ENCODE measurements around the gene OARD1. TPM values are rescaled to one million over a fixed set of nuclear protein-coding genes. Genes with fewer than 3 reads are reported as not detected.

The OARD1 gene
- total RNA-seq, 1 experiment from 2014 or later, result 33.7 TPM

DNA sequence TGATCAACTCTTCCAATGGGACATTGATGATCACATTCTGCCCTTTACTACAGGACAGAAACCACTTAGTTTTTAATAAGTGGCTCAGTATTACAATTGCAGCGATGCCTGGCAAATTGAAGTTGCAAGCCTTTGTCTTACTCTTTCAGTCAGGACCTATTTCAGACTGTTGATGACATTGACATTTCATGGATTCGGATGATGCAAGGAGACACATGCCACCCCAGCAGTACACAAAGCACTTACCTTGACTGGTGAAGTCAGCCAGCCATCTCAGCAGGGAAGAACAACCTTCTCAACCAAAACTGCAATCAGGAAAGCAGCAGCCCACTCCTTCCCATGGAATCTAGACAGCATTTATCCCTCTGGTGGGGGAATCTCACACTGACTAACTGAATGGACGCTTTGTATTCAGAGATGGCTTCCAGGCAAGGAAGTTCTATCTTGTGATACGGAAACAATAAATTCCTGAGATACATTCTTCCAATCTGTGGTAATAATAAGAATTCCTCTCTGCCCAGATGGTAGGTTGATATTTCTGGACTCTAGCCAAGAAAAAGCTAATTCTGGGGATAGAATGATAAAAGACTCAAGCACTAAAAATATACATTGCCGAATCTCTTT lies 25.4 kb upstream of the OARD1 start:
- ChIA-PET POLR2A (no interaction called here), CTCF (no interaction called here)
- no peak overlapping the region for H3K27ac Mint-ChIP-seq
- DNase-seq (ENCODE audit: low spot score), result no peak
- peaks cover 6% of the 10 kb centered on the region; the same call in 1 of the 2 replicates for H3K27me3 Mint-ChIP-seq (ENCODE audit: low read depth)
- H3K36me3 Mint-ChIP-seq, result peaks cover 73% of the 10 kb centered on the region
- no peak for ATAC-seq
- H3K4me3 Mint-ChIP-seq, result no peak overlapping the region
- TF ChIP-seq TEAD4 (CRISPR knock-in tag; IDR thresholded peaks at IDR 0.05), result no peak
- no peak for TF ChIP-seq NR2C2 (CRISPR knock-in tag; IDR thresholded peaks at IDR 0.05)
- TF ChIP-seq GTF2I (CRISPR knock-in tag; conservative IDR thresholded peaks at IDR 0.05), result no peak
- TF ChIP-seq JAZF1 (CRISPR knock-in tag; IDR thresholded peaks at IDR 0.05), result no peak
- TF ChIP-seq SP1 (CRISPR knock-in tag; conservative IDR thresholded peaks at IDR 0.05), result no peak
- no peak for TF ChIP-seq CBFB (CRISPR knock-in tag; IDR thresholded peaks at IDR 0.05; ENCODE audit: low read depth)
- no peak for TF ChIP-seq NFE2L1 (CRISPR knock-in tag; IDR thresholded peaks at IDR 0.05)
- no peak for TF ChIP-seq TEAD1 (CRISPR knock-in tag; IDR thresholded peaks at IDR 0.05)
- TF ChIP-seq RELA (CRISPR knock-in tag; IDR thresholded peaks at IDR 0.05; ENCODE audit: borderline replicate concordance), result no peak
- TF ChIP-seq, protein P1, sequence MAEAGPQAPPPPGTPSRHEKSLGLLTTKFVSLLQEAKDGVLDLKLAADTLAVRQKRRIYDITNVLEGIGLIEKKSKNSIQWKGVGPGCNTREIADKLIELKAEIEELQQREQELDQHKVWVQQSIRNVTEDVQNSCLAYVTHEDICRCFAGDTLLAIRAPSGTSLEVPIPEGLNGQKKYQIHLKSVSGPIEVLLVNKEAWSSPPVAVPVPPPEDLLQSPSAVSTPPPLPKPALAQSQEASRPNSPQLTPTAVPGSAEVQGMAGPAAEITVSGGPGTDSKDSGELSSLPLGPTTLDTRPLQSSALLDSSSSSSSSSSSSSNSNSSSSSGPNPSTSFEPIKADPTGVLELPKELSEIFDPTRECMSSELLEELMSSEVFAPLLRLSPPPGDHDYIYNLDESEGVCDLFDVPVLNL (CRISPR knock-in tag; IDR thresholded peaks at IDR 0.05; ENCODE audit: borderline replicate concordance, low read depth), result no peak
- TF ChIP-seq, protein P2, sequence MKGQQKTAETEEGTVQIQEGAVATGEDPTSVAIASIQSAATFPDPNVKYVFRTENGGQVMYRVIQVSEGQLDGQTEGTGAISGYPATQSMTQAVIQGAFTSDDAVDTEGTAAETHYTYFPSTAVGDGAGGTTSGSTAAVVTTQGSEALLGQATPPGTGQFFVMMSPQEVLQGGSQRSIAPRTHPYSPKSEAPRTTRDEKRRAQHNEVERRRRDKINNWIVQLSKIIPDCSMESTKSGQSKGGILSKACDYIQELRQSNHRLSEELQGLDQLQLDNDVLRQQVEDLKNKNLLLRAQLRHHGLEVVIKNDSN (CRISPR knock-in tag; IDR thresholded peaks at IDR 0.05), result no peak
- TF ChIP-seq TP53 (CRISPR knock-in tag; IDR thresholded peaks at IDR 0.05), result no peak
- TF ChIP-seq, protein P3, sequence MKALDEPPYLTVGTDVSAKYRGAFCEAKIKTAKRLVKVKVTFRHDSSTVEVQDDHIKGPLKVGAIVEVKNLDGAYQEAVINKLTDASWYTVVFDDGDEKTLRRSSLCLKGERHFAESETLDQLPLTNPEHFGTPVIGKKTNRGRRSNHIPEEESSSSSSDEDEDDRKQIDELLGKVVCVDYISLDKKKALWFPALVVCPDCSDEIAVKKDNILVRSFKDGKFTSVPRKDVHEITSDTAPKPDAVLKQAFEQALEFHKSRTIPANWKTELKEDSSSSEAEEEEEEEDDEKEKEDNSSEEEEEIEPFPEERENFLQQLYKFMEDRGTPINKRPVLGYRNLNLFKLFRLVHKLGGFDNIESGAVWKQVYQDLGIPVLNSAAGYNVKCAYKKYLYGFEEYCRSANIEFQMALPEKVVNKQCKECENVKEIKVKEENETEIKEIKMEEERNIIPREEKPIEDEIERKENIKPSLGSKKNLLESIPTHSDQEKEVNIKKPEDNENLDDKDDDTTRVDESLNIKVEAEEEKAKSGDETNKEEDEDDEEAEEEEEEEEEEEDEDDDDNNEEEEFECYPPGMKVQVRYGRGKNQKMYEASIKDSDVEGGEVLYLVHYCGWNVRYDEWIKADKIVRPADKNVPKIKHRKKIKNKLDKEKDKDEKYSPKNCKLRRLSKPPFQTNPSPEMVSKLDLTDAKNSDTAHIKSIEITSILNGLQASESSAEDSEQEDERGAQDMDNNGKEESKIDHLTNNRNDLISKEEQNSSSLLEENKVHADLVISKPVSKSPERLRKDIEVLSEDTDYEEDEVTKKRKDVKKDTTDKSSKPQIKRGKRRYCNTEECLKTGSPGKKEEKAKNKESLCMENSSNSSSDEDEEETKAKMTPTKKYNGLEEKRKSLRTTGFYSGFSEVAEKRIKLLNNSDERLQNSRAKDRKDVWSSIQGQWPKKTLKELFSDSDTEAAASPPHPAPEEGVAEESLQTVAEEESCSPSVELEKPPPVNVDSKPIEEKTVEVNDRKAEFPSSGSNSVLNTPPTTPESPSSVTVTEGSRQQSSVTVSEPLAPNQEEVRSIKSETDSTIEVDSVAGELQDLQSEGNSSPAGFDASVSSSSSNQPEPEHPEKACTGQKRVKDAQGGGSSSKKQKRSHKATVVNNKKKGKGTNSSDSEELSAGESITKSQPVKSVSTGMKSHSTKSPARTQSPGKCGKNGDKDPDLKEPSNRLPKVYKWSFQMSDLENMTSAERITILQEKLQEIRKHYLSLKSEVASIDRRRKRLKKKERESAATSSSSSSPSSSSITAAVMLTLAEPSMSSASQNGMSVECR (CRISPR knock-in tag; IDR thresholded peaks at IDR 0.05; ENCODE audit: borderline replicate concordance), result no peak
- TF ChIP-seq, protein P4, sequence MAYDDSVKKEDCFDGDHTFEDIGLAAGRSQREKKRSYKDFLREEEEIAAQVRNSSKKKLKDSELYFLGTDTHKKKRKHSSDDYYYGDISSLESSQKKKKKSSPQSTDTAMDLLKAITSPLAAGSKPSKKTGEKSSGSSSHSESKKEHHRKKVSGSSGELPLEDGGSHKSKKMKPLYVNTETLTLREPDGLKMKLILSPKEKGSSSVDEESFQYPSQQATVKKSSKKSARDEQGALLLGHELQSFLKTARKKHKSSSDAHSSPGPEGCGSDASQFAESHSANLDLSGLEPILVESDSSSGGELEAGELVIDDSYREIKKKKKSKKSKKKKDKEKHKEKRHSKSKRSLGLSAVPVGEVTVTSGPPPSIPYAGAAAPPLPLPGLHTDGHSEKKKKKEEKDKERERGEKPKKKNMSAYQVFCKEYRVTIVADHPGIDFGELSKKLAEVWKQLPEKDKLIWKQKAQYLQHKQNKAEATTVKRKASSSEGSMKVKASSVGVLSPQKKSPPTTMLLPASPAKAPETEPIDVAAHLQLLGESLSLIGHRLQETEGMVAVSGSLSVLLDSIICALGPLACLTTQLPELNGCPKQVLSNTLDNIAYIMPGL (CRISPR knock-in tag; IDR thresholded peaks at IDR 0.05), result no peak
- TF ChIP-seq, protein P5, sequence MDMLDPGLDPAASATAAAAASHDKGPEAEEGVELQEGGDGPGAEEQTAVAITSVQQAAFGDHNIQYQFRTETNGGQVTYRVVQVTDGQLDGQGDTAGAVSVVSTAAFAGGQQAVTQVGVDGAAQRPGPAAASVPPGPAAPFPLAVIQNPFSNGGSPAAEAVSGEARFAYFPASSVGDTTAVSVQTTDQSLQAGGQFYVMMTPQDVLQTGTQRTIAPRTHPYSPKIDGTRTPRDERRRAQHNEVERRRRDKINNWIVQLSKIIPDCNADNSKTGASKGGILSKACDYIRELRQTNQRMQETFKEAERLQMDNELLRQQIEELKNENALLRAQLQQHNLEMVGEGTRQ (CRISPR knock-in tag; IDR thresholded peaks at IDR 0.05), result no peak
- TF ChIP-seq GRHL2 (CRISPR knock-in tag; IDR thresholded peaks at IDR 0.05; ENCODE audit: insufficient replicate concordance, severe bottlenecking), result no peak
- no peak for TF ChIP-seq RORB (CRISPR knock-in tag; IDR thresholded peaks at IDR 0.05)
- no peak for TF ChIP-seq NFATC4 (CRISPR knock-in tag; IDR thresholded peaks at IDR 0.05)
- TF ChIP-seq, protein P6, sequence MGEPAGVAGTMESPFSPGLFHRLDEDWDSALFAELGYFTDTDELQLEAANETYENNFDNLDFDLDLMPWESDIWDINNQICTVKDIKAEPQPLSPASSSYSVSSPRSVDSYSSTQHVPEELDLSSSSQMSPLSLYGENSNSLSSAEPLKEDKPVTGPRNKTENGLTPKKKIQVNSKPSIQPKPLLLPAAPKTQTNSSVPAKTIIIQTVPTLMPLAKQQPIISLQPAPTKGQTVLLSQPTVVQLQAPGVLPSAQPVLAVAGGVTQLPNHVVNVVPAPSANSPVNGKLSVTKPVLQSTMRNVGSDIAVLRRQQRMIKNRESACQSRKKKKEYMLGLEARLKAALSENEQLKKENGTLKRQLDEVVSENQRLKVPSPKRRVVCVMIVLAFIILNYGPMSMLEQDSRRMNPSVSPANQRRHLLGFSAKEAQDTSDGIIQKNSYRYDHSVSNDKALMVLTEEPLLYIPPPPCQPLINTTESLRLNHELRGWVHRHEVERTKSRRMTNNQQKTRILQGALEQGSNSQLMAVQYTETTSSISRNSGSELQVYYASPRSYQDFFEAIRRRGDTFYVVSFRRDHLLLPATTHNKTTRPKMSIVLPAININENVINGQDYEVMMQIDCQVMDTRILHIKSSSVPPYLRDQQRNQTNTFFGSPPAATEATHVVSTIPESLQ (CRISPR knock-in tag; IDR thresholded peaks at IDR 0.05), result no peak
- TF ChIP-seq, protein P7, sequence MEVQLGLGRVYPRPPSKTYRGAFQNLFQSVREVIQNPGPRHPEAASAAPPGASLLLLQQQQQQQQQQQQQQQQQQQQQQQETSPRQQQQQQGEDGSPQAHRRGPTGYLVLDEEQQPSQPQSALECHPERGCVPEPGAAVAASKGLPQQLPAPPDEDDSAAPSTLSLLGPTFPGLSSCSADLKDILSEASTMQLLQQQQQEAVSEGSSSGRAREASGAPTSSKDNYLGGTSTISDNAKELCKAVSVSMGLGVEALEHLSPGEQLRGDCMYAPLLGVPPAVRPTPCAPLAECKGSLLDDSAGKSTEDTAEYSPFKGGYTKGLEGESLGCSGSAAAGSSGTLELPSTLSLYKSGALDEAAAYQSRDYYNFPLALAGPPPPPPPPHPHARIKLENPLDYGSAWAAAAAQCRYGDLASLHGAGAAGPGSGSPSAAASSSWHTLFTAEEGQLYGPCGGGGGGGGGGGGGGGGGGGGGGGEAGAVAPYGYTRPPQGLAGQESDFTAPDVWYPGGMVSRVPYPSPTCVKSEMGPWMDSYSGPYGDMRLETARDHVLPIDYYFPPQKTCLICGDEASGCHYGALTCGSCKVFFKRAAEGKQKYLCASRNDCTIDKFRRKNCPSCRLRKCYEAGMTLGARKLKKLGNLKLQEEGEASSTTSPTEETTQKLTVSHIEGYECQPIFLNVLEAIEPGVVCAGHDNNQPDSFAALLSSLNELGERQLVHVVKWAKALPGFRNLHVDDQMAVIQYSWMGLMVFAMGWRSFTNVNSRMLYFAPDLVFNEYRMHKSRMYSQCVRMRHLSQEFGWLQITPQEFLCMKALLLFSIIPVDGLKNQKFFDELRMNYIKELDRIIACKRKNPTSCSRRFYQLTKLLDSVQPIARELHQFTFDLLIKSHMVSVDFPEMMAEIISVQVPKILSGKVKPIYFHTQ (CRISPR knock-in tag; IDR thresholded peaks at IDR 0.05), result no peak
- no peaks in the 10 kb centered on the region for H3K9me3 Mint-ChIP-seq
- peaks cover 18% of the 10 kb centered on the region for H3K4me1 Mint-ChIP-seq

All from WTC11 (cell line).